Lung microvascular endothelial cell (primary cell): Measurements from ENCODE around the gene LACTB. TPM values are rescaled to one million over a fixed set of nuclear protein-coding genes. Genes with fewer than 3 reads are reported as not detected.

ENCODE experiments used
- total RNA-seq: library from RNA; depleted of rRNA; stranded (reverse); fragments of >200 nt; gene quantifications from 2 replicates; pipeline ENCODE4 v1.2.1, GENCODE V29; 2014

LACTB gene
- total RNA-seq, 1 donor from 2014 or later: 37.7 TPM

Other genes starting within 250 kb of the LACTB start
- 164 and 217 TPM in 2 replicates for gene TPM1, start 79.1 kb upstream of the LACTB start, total RNA-seq
- 300 and 306 TPM in 2 replicates for gene RPS27L, start 35.6 kb downstream of the LACTB start, total RNA-seq
- gene RAB8B, start 67.7 kb downstream of the LACTB start, total RNA-seq: 47.7 and 54.6 TPM in 2 replicates
- gene APH1B, start 155.7 kb downstream of the LACTB start, total RNA-seq: 18.3 and 25.6 TPM in 2 replicates